ENCODE measurements around the gene WHAMM. TPM values are rescaled to one million over a fixed set of nuclear protein-coding genes. Genes with fewer than 3 reads are reported as not detected.
"Not testable (repeated sequence)": the region's sequence is repeated elsewhere in the genome, so short reads cannot be mapped to it uniquely, and the experiment has no call there.

The WHAMM gene, protein sequence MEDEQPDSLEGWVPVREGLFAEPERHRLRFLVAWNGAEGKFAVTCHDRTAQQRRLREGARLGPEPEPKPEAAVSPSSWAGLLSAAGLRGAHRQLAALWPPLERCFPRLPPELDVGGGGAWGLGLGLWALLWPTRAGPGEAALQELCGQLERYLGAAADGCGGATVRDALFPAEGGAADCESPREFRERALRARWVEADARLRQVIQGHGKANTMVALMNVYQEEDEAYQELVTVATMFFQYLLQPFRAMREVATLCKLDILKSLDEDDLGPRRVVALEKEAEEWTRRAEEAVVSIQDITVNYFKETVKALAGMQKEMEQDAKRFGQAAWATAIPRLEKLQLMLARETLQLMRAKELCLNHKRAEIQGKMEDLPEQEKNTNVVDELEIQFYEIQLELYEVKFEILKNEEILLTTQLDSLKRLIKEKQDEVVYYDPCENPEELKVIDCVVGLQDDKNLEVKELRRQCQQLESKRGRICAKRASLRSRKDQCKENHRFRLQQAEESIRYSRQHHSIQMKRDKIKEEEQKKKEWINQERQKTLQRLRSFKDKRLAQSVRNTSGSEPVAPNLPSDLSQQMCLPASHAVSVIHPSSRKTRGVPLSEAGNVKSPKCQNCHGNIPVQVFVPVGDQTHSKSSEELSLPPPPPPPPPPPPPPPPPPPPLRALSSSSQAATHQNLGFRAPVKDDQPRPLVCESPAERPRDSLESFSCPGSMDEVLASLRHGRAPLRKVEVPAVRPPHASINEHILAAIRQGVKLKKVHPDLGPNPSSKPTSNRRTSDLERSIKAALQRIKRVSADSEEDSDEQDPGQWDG
- total RNA-seq (10 to 100 TPM; 28.1 to 60.8 (median 34.1) TPM), total RNA-seq (11.9 to 220 (median 89.7) reads per million in 29 experiments)
- total RNA-seq (2013) = 22.1 TPM

DNA sequence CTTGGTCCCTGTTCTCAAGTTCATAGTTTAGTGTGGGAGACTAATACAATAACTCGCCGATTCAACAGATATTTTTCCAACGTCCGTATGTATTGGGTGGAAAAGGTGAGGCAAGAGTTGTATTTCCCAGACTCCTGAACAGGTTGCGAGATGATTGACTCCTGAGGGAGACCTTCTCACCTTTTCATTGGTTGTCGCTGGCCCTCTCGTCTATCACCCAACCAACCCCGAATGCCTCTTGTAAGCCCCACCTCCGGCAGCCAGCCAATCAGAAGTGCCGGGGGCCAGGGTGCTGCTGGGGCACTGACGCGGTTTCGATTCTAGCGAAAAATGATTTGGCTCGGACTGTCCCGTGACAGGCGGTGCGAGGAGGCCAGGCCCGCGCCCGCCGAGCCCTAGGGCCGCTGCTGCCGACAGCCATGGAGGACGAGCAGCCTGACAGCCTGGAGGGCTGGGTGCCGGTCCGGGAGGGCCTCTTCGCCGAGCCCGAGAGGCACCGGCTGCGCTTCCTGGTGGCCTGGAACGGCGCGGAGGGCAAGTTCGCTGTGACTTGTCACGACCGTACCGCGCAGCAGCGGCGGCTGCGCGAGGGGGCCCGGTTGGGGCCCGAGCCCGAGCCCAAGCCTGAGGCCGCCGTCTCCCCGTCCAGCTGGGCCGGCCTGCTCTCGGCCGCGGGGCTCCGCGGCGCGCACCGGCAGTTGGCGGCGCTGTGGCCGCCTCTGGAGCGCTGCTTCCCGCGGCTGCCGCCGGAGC is at the start of gene WHAMM:
TSS of gene WHAMM (plus strand) at position 321 of the 753 bp plus-strand sequence. CDS start at position 420, 99 bp downstream.
- peaks cover 0 to 19% of the 10 kb centered on the region in 2 donors for H3K36me3 ChIP-seq (ENCODE audit: control insufficient read depth in 2 of 2, extremely low read depth in 1 of 2, insufficient read depth in 1 of 2, low read length in 1 of 2)
- Mint-ChIP-seq H3K27ac (peak within 1 kb of the TSS; percentile 92 to 97), H3K4me3 (peak within 1 kb of the TSS; percentile 90 to 95 (median 91)), H3K27me3 (no peaks in the 10 kb centered on the region), H3K36me3 (peaks cover 18% of the 10 kb centered on the region), H3K4me1 (peaks cover 36 to 41% (median 37%) of the 10 kb centered on the region in 3 donors), H3K9me3 (no peaks in the 10 kb centered on the region)
- H3K27ac ChIP-seq (ENCODE audit: low read length) = peak within 1 kb of the TSS; percentile 97
- peak; percentile 86 to 98 (median 95) for DNase-seq
- peak within 1 kb of the TSS; percentile 71 to 82 for H3K4me3 ChIP-seq (ENCODE audit: control insufficient read depth in 1 of 2, extremely low read depth in 1 of 2, low read length in 1 of 2)
- H3K27me3 ChIP-seq (replicated peaks in 1 of 2; ENCODE audit: control insufficient read depth in 2 of 2, extremely low read depth in 1 of 2, insufficient read depth in 2 of 2, low read length in 1 of 2) = no peaks in the 10 kb centered on the region
- WGBS (ENCODE audit: insufficient coverage) = under 1% methylated on average over 63 of the region's 67 CpGs
- peak; percentile 92 to 94 (median 92) for ATAC-seq (replicated peaks in 1 of 4)
- CTCF ChIA-PET = interaction anchor here in 1 of 2 donors (0.7 to 2.2 kb wide), 3 partner anchors 59 to 271 kb away, joined by 3 to 13 read pairs (median 3); no protein-coding TSS in a partner anchor
- peaks cover 12 to 24% of the 10 kb centered on the region in 2 experiments for H3K4me1 ChIP-seq (ENCODE audit: control insufficient read depth in 1 of 2, extremely low read depth in 1 of 2, insufficient read depth in 2 of 2, low read length in 2 of 2)
- H3K9me3 ChIP-seq = no peaks in the 10 kb centered on the region
- POLR2A ChIA-PET = interaction anchor here in 1 of 2 donors (0.6 kb wide), 1 partner anchor 59 kb away, joined by 3 read pairs; no protein-coding TSS in a partner anchor

GRCh38 chr15:82763361-82764116 is 45.9 kb upstream of the WHAMM start:
- Mint-ChIP-seq H3K27ac (no peak overlapping the region), H3K36me3 (peaks cover 48% of the 10 kb centered on the region), H3K4me3 (no peak overlapping the region), H3K27me3 (no peaks in the 10 kb centered on the region), H3K9me3 (no peaks in the 10 kb centered on the region), H3K4me1 (peaks cover 0 to 8% (median 3%) of the 10 kb centered on the region in 3 donors)
- ChIA-PET CTCF (interaction anchor here in 1 of 2 donors (0.6 kb wide), 1 partner anchor 19 kb away, joined by 3 read pairs; no protein-coding TSS in a partner anchor), POLR2A (interaction anchor here in 1 of 2 donors (0.5 kb wide), 1 partner anchor 70 kb away, joined by 4 read pairs; no protein-coding TSS in a partner anchor)
- Histone ChIP-seq H3K4me1 (ENCODE audit: control insufficient read depth in 1 of 2, extremely low read depth in 1 of 2, insufficient read depth in 2 of 2, low read length in 2 of 2) (no peaks in the 10 kb centered on the region), H3K9me3 (no peaks in the 10 kb centered on the region), H3K27me3 (replicated peaks in 1 of 2; ENCODE audit: control insufficient read depth in 2 of 2, extremely low read depth in 1 of 2, insufficient read depth in 2 of 2, low read length in 1 of 2) (no peaks in the 10 kb centered on the region), H3K36me3 (ENCODE audit: control insufficient read depth in 2 of 2, extremely low read depth in 1 of 2, insufficient read depth in 1 of 2, low read length in 1 of 2) (peaks cover 5 to 19% of the 10 kb centered on the region in 2 donors), H3K27ac (ENCODE audit: low read length) (no peak overlapping the region), H3K4me3 (ENCODE audit: control insufficient read depth in 1 of 2, extremely low read depth in 1 of 2, low read length in 1 of 2) (no peak overlapping the region)
- ATAC-seq (replicated peaks in 1 of 4) (no peak), DNase-seq (no peak)
- 100% methylated on average over 6 of the region's 7 CpGs for WGBS (ENCODE audit: insufficient coverage)

DNA sequence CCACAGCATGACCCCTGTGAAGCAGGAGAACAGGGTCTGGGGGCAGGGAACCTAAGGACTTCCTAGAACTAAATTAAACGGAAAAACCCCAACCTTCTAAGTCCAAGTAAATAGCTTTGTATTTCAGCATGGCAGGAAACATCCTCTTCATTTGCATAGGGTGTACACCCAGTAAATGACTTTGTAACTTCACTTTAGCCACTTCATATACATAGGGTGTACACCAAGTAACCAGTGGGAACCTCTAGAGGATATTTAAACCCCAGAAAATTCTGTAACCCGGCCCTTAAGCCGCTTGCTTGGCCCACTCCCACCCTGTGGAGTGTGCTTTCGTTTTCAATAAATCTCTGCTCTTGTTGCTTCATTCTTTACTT is 45.3 kb upstream of the WHAMM start:
- peaks cover 0 to 14% of the 10 kb centered on the region in 2 donors for H3K36me3 ChIP-seq (ENCODE audit: control insufficient read depth in 2 of 2, extremely low read depth in 1 of 2, insufficient read depth in 1 of 2, low read length in 1 of 2)
- H3K27ac Mint-ChIP-seq = no peak overlapping the region
- H3K36me3 Mint-ChIP-seq = peaks cover 49% of the 10 kb centered on the region
- DNase-seq = no peak
- peaks cover 0 to 8% (median 3%) of the 10 kb centered on the region in 3 donors for H3K4me1 Mint-ChIP-seq
- no peaks in the 10 kb centered on the region for H3K27me3 ChIP-seq (replicated peaks in 1 of 2; ENCODE audit: control insufficient read depth in 2 of 2, extremely low read depth in 1 of 2, insufficient read depth in 2 of 2, low read length in 1 of 2)
- 100% methylated on average over 1 of the region's 4 CpGs for WGBS (ENCODE audit: insufficient coverage)
- H3K27me3 Mint-ChIP-seq = no peaks in the 10 kb centered on the region
- ATAC-seq (replicated peaks in 1 of 4) = no peak
- no peaks in the 10 kb centered on the region for H3K9me3 ChIP-seq
- CTCF ChIA-PET = interaction anchor here in 1 of 2 donors (0.6 kb wide), 1 partner anchor 19 kb away, joined by 3 read pairs; no protein-coding TSS in a partner anchor
- no peak overlapping the region for H3K27ac ChIP-seq (ENCODE audit: low read length)
- no peaks in the 10 kb centered on the region for H3K9me3 Mint-ChIP-seq
- POLR2A ChIA-PET = interaction anchor here in 1 of 2 donors (0.5 to 0.6 kb wide), 2 partner anchors 31 to 70 kb away, joined by 3 to 4 read pairs; no protein-coding TSS in a partner anchor
- no peak overlapping the region for H3K4me3 Mint-ChIP-seq
- H3K4me1 ChIP-seq (ENCODE audit: control insufficient read depth in 1 of 2, extremely low read depth in 1 of 2, insufficient read depth in 2 of 2, low read length in 2 of 2) = no peaks in the 10 kb centered on the region
- no peak overlapping the region for H3K4me3 ChIP-seq (ENCODE audit: control insufficient read depth in 1 of 2, extremely low read depth in 1 of 2, low read length in 1 of 2)

- WGBS (ENCODE audit: insufficient coverage) = 75% methylated on average over 5 of the region's 9 CpGs
- peaks cover 0 to 13% of the 10 kb centered on the region in 2 donors for H3K36me3 ChIP-seq (ENCODE audit: control insufficient read depth in 2 of 2, extremely low read depth in 1 of 2, insufficient read depth in 1 of 2, low read length in 1 of 2)
- Mint-ChIP-seq H3K36me3 (peaks cover 50% of the 10 kb centered on the region), H3K27me3 (no peaks in the 10 kb centered on the region), H3K27ac (no peak overlapping the region), H3K4me1 (peaks cover 0 to 8% (median 3%) of the 10 kb centered on the region in 3 donors), H3K4me3 (no peak overlapping the region), H3K9me3 (no peaks in the 10 kb centered on the region)
- ChIA-PET CTCF (interaction anchor here (0.5 to 0.6 kb wide), 2 partner anchors 23 to 180 kb away, joined by 4 to 6 read pairs; no protein-coding TSS in a partner anchor), POLR2A (interaction anchor here in 1 of 2 donors (0.6 kb wide), 1 partner anchor 31 kb away, joined by 3 read pairs; no protein-coding TSS in a partner anchor)
- no peak overlapping the region for H3K27ac ChIP-seq (ENCODE audit: low read length)
- ATAC-seq (replicated peaks in 1 of 4) = no peak
- no peaks in the 10 kb centered on the region for H3K9me3 ChIP-seq
- no peak overlapping the region for H3K4me3 ChIP-seq (ENCODE audit: control insufficient read depth in 1 of 2, extremely low read depth in 1 of 2, low read length in 1 of 2)
- H3K4me1 ChIP-seq (ENCODE audit: control insufficient read depth in 1 of 2, extremely low read depth in 1 of 2, insufficient read depth in 2 of 2, low read length in 2 of 2) = no peaks in the 10 kb centered on the region
- no peaks in the 10 kb centered on the region for H3K27me3 ChIP-seq (replicated peaks in 1 of 2; ENCODE audit: control insufficient read depth in 2 of 2, extremely low read depth in 1 of 2, insufficient read depth in 2 of 2, low read length in 1 of 2)
- DNase-seq = no peak
These were observed 44.7 kb upstream of the WHAMM start for GRCh38 chr15:82764740-82765139.

DNA sequence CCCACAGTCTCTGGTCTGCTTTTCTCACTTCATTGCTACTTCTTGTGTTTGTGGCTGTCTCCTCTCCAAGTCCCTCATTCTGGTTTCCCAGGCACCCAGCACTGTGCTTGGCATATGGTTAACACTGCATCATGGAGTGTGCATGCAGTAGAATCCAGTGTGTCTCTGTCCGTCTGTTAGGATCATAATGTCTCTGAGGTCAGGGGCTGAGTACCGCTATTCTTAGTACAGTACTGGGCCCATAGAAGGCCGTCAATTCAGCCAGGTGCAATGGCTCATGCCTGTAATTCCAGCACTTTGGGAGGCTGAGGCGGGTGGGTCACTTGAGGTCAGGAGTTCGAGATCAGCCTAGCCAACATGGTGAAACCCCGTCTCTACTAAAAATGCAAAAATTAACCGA is 43.2 kb upstream of the WHAMM start:
- CTCF ChIA-PET = not testable (repeated sequence)

More for the DNA sequence above, 43.2 kb upstream of the WHAMM start:
- 93% methylated on average over 6 of the region's 7 CpGs for WGBS (ENCODE audit: insufficient coverage)
- H3K27me3 ChIP-seq (replicated peaks in 1 of 2; ENCODE audit: control insufficient read depth in 2 of 2, extremely low read depth in 1 of 2, insufficient read depth in 2 of 2, low read length in 1 of 2); DNase-seq; H3K4me1 Mint-ChIP-seq; H3K27me3 Mint-ChIP-seq; H3K36me3 ChIP-seq (ENCODE audit: control insufficient read depth in 2 of 2, extremely low read depth in 1 of 2, insufficient read depth in 1 of 2, low read length in 1 of 2); H3K9me3 ChIP-seq; H3K4me3 Mint-ChIP-seq; H3K27ac ChIP-seq (ENCODE audit: low read length); ATAC-seq (replicated peaks in 1 of 4); H3K4me1 ChIP-seq (ENCODE audit: control insufficient read depth in 1 of 2, extremely low read depth in 1 of 2, insufficient read depth in 2 of 2, low read length in 2 of 2); H3K27ac Mint-ChIP-seq; H3K4me3 ChIP-seq (ENCODE audit: control insufficient read depth in 1 of 2, extremely low read depth in 1 of 2, low read length in 1 of 2); H3K9me3 Mint-ChIP-seq: not testable (repeated sequence)
- H3K36me3 Mint-ChIP-seq = peaks cover 49% of the 10 kb centered on the region
- POLR2A ChIA-PET = interaction anchor here in 1 of 2 donors (0.5 to 0.8 kb wide), 2 partner anchors 64 to 79 kb away, joined by 3 to 4 read pairs; no protein-coding TSS in a partner anchor

Data from T-cell (primary cell).